PFSK-1 (cell line): ENCODE results near the gene LDLRAD4.

Source experiments
- FOXP2 ChIP-seq: optimal IDR thresholded peaks from 2 replicates; pipeline ENCODE3; 2011; ENCODE audit warnings: borderline replicate concordance, control low read depth, inconsistent platforms; ENCODE audit not compliant: insufficient read depth; ENCODE audit errors: extremely low read length, extremely low read depth
- SIN3A ChIP-seq: IDR thresholded peaks from 2 replicates; pipeline ENCODE4 v1.6.1; 2012; ENCODE audit warnings: mild to moderate bottlenecking, low read length, moderate library complexity, borderline replicate concordance; ENCODE audit not compliant: insufficient read depth
- TF ChIP-seq, protein P1 (sequence below), 2 experiments: IDR thresholded peaks; 2 replicates each; pipeline versions ENCODE4 v1.6.1 to v1.8.0; 2011 to 2012; ENCODE audit warnings: low read depth in 2 of 2, low read length in 2 of 2, control low read depth in 1 of 2, inconsistent platforms in 1 of 2, mild to moderate bottlenecking in 1 of 2, moderate library complexity in 1 of 2; ENCODE audit not compliant: insufficient read depth in 1 of 2

DNA sequence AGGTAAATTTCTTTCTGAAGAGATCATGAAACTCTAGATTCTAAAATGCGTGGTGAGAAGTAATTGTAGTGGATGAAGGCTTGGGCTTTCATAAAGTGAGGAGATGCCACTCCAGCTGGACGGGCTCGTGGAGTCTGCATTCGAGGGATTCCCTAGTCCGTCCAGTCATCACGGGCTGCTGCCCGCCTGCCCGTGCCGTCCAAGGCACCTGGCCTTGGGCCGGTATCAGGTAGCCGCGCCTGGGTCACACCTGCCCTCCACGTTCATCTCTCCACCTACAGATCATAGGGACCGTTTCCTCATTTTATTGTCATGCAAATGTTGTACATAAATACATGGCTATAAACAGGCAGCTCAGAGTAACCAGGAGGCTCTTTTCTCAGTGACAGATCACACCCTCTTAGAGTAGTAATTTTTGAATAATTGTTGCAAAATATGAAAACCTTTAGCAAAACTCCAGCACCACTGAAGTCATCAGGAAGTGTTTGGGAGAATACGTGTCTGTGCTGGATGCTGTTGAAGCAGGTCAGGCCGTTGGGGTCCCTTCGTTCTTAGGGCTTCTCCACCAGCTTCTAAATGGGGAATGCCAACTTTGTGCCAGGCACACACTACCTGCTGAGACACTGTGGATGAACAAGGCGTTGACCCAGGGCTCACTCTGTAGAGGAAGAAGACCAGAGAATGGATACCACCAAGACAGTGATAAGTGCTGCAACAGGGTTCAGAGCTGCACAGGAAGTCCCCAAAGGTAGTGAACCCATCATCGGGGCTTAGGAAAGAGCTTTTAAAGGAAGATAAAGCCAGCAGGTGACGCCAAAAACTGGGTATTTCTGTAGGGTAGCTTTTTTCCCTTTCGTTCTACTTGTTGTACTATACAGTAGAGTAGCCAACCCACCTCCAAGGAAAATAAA lies 395.3 kb downstream of the LDLRAD4 start:
- TF ChIP-seq, protein P1, sequence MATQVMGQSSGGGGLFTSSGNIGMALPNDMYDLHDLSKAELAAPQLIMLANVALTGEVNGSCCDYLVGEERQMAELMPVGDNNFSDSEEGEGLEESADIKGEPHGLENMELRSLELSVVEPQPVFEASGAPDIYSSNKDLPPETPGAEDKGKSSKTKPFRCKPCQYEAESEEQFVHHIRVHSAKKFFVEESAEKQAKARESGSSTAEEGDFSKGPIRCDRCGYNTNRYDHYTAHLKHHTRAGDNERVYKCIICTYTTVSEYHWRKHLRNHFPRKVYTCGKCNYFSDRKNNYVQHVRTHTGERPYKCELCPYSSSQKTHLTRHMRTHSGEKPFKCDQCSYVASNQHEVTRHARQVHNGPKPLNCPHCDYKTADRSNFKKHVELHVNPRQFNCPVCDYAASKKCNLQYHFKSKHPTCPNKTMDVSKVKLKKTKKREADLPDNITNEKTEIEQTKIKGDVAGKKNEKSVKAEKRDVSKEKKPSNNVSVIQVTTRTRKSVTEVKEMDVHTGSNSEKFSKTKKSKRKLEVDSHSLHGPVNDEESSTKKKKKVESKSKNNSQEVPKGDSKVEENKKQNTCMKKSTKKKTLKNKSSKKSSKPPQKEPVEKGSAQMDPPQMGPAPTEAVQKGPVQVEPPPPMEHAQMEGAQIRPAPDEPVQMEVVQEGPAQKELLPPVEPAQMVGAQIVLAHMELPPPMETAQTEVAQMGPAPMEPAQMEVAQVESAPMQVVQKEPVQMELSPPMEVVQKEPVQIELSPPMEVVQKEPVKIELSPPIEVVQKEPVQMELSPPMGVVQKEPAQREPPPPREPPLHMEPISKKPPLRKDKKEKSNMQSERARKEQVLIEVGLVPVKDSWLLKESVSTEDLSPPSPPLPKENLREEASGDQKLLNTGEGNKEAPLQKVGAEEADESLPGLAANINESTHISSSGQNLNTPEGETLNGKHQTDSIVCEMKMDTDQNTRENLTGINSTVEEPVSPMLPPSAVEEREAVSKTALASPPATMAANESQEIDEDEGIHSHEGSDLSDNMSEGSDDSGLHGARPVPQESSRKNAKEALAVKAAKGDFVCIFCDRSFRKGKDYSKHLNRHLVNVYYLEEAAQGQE (IDR thresholded peaks at IDR 0.05; ENCODE audit: insufficient read depth in 1 of 2, low read depth in 2 of 2, low read length in 2 of 2) = no peak
- no peak for TF ChIP-seq FOXP2
- no peak for TF ChIP-seq SIN3A
